GM19438 (cell line): ENCODE results near the gene PI4KA.
"Not testable (repeated sequence)": the region's sequence is repeated elsewhere in the genome, so short reads cannot be mapped to it uniquely, and the experiment has no call there.

Experiments
- ATAC-seq: cut with Tn5 transposase; IDR thresholded peaks from one replicate; pipeline ENCODE4 v1.9.1; 2021; ENCODE audit warnings: low read depth; ENCODE audit not compliant: unreplicated experiment

Gene PI4KA

GRCh38 chr22:20779014-20779817 lies 79.4 kb downstream of the PI4KA start:
- no peak for ATAC-seq

- ATAC-seq, result no peak
Measured at GRCh38 chr22:20777420-20778177, 81.0 kb downstream of the PI4KA start.

GRCh38 chr22:20776624-20777405 lies 81.8 kb downstream of the PI4KA start:
- ATAC-seq, result no peak

- ATAC-seq, result no peak
Measured at GRCh38 chr22:20775342-20775895, 83.2 kb downstream of the PI4KA start.

DNA sequence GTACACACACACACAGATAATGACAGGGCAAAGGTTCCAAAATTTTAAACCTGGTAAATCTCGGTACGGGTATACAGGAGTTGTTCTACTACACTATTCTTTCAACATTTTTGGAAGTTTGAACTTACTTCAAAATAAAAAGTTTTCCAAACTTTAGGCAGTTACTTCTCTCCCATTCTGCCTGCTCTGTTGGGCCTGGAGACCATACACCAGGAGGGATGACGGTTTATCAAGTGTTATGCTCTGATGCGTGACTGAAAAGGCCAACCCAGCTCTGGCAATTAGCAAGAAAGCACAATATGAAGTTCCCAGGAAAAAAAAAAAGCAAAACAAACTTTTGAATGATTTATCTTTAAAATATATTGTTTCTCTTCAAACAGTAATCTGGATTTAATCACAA lies 83.7 kb downstream of the PI4KA start:
- ATAC-seq, result no peak

DNA sequence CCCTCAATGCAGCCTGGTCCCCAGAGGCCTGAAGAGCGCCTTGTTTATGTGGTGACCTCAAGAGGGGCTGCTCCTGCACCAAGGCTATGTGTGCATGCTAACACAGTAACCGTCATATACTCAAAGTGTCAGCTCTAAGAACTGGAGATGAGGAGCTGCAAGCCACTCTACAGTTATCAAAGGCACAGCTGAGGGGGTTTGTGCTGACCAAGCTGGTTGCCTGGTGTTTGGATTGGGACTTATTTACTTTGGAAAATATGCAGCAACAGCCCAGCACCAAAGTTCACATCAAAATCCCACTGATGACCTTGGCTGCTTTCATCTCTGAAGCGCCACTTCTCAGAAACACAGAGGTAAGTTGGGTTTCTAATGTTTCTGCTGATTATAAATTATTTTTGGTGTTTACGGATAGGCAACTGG lies 84.8 kb downstream of the PI4KA start, which contains the start of gene SERPIND1:
Gene SERPIND1 (plus strand): TSS at position 321 of the 420 bp plus-strand sequence. CDS start 5,200 bp downstream, outside the sequence.
- no peak for ATAC-seq

DNA sequence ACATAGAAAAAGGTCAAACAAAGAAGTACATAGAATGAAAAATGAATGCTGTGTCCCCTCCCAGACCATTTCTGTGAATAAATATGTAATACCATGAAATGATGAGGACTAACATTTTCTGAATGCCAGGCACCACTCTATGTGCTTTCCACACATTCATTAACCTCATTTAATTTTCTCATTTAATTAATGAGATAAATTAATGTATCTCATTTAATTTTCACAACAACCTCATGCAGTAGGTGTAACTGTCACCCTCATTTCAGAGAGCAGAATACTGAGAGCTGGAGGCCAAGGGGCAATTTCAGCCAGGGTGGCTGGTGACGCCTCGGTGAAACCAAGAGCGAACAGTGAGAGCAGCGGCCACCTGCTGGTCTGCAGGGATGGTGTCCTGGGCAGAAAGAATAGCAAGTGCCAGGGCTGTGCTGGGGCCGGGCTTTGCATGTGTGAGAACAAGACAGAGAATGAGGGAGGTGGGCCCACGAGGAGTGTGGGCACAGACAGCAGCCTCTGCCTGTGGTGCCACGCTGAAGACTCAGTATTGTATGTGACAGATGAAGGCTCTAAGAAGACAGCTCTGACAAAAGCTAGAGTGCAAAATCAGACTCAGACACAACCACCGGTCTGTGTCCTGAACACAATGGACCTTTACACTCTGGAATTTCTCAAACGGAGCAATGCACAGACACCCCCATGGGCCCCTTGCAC lies 86.5 kb downstream of the PI4KA start:
- no peak for ATAC-seq

DNA sequence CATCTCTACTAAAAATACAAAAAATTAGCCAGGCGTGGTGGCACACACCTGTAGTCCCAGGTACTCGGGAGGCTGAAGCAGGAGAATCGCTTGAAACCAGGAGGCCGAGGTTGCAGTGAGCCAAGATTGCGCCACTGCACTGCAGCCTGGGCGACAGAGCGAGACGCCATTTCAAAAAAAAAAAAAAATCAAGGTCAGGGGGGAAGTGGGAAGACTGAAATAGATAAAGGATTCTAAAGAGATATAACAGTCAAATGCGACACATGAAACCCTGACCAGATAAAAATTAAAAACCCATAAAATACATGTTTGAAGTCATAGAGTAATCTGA lies 89.2 kb downstream of the PI4KA start:
- ATAC-seq, result not testable (repeated sequence)

GRCh38 chr22:20766530-20766929 lies 92.1 kb downstream of the PI4KA start:
- no peak for ATAC-seq

DNA sequence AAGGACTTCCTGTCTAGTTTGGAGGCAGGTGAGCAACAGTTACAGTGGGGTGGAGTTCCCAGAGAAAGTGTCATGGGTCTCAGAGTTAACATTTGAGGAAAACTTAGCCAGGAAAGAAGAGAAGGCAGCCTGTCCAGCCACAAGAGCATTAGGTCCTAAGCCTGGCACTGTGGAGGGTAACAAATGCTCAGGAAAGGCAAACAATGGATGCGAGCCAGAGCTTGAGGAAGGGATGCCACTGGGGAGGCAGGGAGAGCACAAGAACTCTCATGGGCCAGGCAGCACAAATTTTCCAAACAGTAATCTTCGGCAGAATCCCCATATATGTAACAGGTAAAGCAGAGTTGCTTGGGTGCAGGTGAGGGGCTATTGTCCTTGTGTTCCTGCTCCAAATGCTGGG lies 92.7 kb downstream of the PI4KA start:
- no peak for ATAC-seq

DNA sequence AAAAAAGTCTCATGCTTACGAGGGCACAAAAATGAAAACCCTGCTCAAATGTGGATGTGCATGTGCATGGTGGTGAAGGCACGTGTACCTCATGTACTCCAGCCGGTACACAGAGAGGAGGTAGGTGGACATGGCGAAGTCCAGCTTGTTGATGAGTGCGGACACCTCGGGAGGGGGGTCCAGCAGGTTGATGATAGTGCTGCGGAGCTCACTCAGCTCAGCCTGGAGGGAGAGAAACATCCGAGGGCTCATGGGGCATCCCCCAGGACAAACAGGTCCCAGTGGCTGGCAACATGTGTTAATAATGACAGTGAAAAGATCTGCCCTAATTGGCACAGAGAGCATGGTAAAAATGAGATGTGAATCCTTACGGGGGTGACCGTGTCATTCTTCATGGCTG lies 93.9 kb downstream of the PI4KA start:
- ATAC-seq, result no peak

GRCh38 chr22:20764471-20764720 lies 94.2 kb downstream of the PI4KA start:
- ATAC-seq, result no peak

- no peak for ATAC-seq
Measured at GRCh38 chr22:20763630-20764470, 94.8 kb downstream of the PI4KA start.

DNA sequence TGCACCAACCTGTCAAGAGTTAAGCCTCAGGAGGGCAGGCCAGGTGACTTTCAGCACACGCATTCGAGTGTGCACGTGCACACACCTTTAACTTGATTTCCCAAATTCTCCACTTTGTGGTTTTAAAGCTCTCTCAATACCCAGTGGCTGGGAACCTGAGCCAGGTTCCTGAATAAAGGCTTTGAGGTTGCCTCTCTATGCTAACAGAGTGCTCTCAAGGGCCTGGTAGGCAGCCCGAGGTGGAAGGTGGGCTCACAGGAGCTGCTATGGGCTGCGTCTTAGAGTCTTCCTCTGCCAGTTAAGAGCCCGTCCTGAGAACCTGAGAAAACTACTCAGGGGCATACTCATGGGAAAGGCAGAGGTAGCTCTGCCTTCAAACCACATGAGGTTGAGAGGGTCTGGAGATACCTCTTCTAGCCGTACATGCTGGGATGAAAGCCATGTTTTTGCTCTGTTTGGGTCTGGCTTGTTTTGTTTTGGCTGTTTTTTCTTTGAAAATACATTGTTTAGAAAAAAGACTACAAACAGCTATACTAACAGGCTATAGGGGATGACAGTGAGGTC lies 96.3 kb downstream of the PI4KA start:
- ATAC-seq, result no peak

DNA sequence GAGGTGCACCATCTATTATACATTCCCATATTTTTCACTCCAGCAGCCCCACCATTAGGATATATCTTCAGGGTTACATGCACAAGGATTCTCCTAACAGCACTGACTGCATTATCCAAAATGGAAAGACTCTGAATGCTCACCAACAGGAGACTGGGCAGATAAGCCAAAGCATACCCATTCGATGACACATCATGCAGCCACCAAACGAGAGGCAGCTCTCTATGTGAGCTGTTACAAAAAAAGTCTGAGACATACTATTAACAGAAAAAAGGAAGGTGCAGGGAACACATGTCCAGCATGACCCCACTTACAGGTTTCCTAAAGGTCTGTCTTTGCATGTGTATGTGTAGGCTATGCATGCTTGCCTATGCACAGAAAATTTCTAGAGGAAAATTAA lies 97.1 kb downstream of the PI4KA start:
- ATAC-seq, result no peak

- no peak for ATAC-seq
Measured at GRCh38 chr22:20760084-20760483, 98.5 kb downstream of the PI4KA start.

GRCh38 chr22:20758688-20759087 lies 99.9 kb downstream of the PI4KA start:
- no peak for ATAC-seq

GRCh38 chr22:20756846-20757245 lies 101.8 kb downstream of the PI4KA start:
- ATAC-seq, result no peak

- ATAC-seq, result no peak
Measured at GRCh38 chr22:20752873-20753272, 105.7 kb downstream of the PI4KA start.
